DMS79 (cell line): ENCODE measurements around the gene FBXW2.
"Not testable (repeated sequence)": the region's sequence is repeated elsewhere in the genome, so short reads cannot be mapped to it uniquely, and the experiment has no call there.

Experiments
- DNase-seq: peaks from one replicate; lab custom pipeline; 2025; lab: John Stamatoyannopoulos, UW

The FBXW2 gene

GRCh38 chr9:120792898-120793765, at the start of gene FBXW2:
Gene FBXW2 (minus strand): TSS chr9:120793416. CDS start chr9:120788258, 5,158 bp downstream.
- peak; percentile 74 for DNase-seq

DNA sequence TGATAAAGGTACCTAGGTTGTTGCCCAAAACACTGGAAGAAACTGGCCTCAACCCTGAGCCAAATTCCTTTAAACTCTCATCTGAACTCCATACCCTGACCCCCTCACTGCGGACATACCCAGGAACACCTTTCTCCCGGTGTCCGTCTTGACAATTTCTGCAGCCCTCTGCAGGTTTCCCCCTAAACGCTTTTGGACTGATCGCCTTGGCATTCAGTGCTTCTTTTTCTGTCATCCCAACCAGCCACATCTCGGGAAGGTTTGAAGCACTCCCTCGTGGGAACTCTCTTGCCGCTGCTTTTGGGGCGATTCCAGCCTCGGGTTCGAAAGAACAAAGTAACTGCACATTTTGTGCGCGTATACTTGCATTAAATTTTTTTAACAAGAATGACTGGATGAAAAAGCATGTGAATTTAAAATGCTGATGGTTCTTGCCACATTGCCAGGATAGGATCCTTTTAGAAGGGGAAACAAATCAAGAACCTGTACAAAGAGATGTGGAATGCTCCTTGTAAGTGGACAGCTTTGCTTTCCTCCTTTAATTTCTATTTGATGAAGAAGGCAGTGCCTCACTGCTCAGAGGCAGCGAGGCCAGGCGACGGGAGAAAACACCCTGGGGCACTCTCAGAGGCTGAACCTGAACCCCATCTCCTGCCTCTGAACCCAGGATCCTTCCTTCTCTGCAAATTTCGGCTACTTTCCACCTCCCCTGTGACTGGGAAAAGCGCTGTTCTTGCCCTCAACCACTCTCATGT, 48.9 kb upstream of the FBXW2 start:
- DNase-seq, result no peak

- DNase-seq, result no peak
These were observed 45.9 kb upstream of the FBXW2 start for GRCh38 chr9:120839146-120839545.

- DNase-seq, result no peak
These were observed 44.7 kb upstream of the FBXW2 start for GRCh38 chr9:120837921-120838320.

GRCh38 chr9:120833325-120833724, 40.1 kb upstream of the FBXW2 start:
- DNase-seq, result no peak

GRCh38 chr9:120832807-120833206, 39.6 kb upstream of the FBXW2 start:
- DNase-seq, result no peak

DNA sequence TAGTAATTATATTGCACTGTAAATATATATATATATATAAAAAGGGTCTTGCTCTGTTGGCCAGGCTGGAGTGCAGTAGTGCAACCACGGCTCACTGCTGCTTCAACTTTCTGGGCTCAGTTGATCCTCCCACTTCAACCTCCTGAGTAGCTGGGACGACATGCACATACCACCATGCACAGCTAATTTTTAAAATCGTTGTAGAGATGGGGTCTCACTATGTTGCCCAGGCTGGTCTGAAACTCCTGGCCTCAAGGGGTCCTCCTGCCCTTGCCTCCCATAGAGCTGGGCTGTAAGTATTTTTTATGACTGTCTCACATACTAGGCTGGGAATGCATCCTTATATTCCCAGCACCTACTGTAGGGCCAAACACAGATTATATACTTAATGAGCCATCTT, 37.6 kb upstream of the FBXW2 start:
- no peak for DNase-seq

DNA sequence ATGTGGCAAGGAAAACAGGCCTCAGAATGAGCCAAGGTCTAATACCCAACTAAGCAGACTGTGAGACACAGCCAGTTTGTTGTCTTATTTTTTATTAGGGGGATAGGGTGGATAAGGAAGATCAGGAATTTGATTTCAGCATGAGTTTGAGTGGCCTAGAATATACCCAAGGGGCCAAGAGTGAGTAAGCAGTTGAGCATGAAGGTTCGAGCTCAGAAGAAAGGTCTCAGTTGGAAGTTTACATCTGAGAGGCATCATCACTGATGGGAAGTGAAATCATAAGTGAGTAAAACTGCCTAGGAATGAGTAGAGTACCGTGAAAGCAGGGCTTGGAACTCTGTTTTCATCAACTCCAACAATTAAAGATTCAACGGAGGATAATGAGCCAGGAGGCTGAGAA, 36.9 kb upstream of the FBXW2 start:
- DNase-seq, result no peak

GRCh38 chr9:120829650-120830049, 36.4 kb upstream of the FBXW2 start:
- DNase-seq, result no peak

GRCh38 chr9:120820095-120820494, 26.9 kb upstream of the FBXW2 start:
- no peak for DNase-seq

DNA sequence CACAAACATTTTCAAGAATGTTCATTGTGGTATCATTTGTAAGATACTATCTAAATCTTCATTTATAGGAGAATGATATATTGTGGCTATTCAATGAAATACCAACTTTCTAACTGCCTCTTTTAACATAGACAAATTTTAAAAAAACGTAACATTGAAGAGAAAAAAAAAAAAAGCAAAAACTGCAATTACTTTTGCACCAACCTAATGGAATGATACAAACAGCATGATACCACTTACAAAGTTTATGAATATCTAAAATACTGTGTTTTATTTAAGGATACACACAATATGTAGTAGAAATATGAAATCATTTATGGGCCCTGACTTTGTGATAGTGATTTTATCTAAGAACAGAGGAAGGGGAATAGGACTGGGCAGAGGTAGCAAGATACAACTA, 25.4 kb upstream of the FBXW2 start:
- DNase-seq, result no peak

DNA sequence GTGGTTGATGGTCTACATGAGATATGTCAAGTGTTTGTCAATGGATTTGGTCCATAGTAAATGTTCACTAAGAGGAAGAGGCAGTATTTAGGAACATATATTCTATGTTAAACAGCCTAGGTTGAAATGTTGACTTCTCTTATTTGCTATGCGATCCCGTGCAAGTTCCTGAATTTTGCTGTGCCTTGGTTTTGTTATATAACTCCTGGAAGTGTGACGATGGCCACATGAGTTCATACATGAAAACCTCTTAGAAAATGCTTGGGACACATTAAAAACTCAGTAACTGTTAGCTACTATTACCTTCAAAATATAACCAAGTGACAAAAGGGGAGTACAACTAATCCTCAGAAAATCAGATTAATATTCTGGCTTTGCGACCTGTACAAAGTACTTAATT, 21.9 kb upstream of the FBXW2 start:
- no peak for DNase-seq

- DNase-seq, result no peak
These were observed 15.7 kb upstream of the FBXW2 start for GRCh38 chr9:120808931-120809330.

- DNase-seq, result no peak
These were observed 14.6 kb upstream of the FBXW2 start for GRCh38 chr9:120807607-120808379.

DNA sequence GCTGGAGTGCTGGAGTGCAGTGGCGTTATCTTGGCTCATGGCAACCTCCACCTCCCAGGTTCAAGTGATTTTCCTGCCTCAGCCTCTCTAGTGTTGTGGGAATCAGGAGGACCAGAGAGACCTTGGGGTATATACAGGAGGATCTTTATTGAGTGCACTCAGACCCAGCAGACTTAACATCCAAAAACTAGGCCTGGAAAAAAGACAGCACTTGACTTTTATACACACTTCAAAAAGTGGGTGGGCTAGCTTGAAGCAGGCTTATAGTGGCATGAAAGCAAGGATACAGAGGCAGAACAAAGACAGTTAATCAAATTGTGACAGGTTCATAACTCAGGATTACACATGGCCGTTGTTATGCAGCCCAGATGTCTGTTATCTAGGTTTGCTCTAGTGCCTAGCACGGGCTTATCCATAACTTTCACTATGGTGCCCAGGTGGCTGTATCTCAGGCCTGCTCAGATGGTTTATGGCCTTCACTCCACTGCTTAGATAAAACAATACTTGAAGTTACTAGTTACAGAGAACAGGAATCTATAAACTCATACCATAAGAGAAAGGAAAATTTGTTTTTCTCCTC, 11.7 kb upstream of the FBXW2 start:
- not testable (repeated sequence) for DNase-seq

GRCh38 chr9:120801441-120801840, 8.2 kb upstream of the FBXW2 start:
- no peak for DNase-seq

- DNase-seq, result no peak
These were observed 2.1 kb downstream of the FBXW2 start for GRCh38 chr9:120791161-120791560.

GRCh38 chr9:120787933-120788332, 5.3 kb downstream of the FBXW2 start:
- no peak for DNase-seq

DNA sequence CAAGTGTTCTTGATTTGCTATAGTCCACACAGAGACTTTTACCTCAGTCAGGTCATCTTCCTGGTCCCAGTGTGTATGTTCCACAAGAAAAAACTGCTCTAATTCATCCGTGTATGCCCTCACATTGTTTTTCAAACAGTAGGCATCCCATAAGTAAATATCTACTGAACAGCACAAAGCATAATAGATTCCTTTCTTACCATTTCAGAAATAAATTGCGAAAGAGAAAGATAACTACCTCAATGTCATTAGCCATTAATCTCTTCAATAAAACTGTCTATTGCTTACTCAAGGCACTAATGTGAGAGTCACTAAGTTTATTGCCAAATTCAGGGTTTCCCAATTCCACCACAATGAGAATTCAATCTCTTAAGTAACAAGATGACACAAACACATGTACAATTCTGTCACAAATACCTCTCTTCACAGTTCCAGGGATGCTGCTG, 9.6 kb downstream of the FBXW2 start:
- DNase-seq, result no peak

GRCh38 chr9:120781236-120781635, 12.0 kb downstream of the FBXW2 start:
- no peak for DNase-seq

- DNase-seq, result no peak
These were observed 12.8 kb downstream of the FBXW2 start for GRCh38 chr9:120780367-120780766.

DNA sequence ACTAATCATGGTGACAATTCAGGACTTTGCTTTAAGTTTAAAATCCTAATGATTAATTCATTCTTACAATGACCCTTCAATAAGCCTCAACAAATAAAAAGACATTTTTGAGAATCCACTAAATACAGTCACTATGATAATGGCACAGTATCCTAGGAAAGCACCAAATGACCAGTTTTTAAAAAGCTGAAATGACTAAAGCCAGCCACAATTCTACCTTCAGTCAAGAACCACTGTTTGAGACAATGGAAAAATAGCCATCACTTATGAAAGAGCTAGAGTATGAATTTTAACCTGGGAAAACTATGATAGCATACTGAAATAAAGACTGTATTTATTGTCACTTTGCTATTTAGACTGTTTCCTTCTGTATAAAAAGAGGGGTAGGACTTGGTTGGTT, 14.0 kb downstream of the FBXW2 start:
- no peak for DNase-seq
